Islet of Langerhans (tissue), 1 donor: Measurements from ENCODE around the gene ABCF1.

ENCODE experiments used
- FAIRE-seq: peaks from one replicate; lab custom pipeline; 2011; peaks lifted over from hg19 to GRCh38; lab: Jason Lieb, UNC

The ABCF1 gene

GRCh38 chr6:30601815-30602641, 30.8 kb downstream of the ABCF1 start:
- FAIRE-seq: no peak

GRCh38 chr6:30603961-30604360, 32.7 kb downstream of the ABCF1 start:
- FAIRE-seq: no peak

- no peak for FAIRE-seq
These were observed 38.8 kb downstream of the ABCF1 start for GRCh38 chr6:30610065-30610464.

- no peak for FAIRE-seq
These were observed 40.1 kb downstream of the ABCF1 start for GRCh38 chr6:30611150-30611855.

- no peak for FAIRE-seq
These were observed 40.6 kb downstream of the ABCF1 start for GRCh38 chr6:30611856-30612194.

- no peak for FAIRE-seq
These were observed 41.0 kb downstream of the ABCF1 start for GRCh38 chr6:30612213-30612612.

GRCh38 chr6:30612687-30613248, 41.5 kb downstream of the ABCF1 start:
- no peak for FAIRE-seq

GRCh38 chr6:30613251-30614043, 42.2 kb downstream of the ABCF1 start:
- no peak for FAIRE-seq

- no peak for FAIRE-seq
These were observed 43.0 kb downstream of the ABCF1 start for GRCh38 chr6:30614044-30614842.

- peak; percentile 80 for FAIRE-seq
These were observed 43.6 kb downstream of the ABCF1 start for GRCh38 chr6:30614843-30615218.

- FAIRE-seq: peak; percentile 73
These were observed 44.1 kb downstream of the ABCF1 start for GRCh38 chr6:30615219-30615957.

- no peak for FAIRE-seq
These were observed 44.9 kb downstream of the ABCF1 start for GRCh38 chr6:30615958-30616810.

GRCh38 chr6:30616811-30617564, 45.7 kb downstream of the ABCF1 start, which contains the start of gene PPP1R10:
Gene PPP1R10, minus strand, starts transcription at chr6:30617243. Its CDS starts 7,299 bp downstream, at chr6:30609944.
- FAIRE-seq: no peak

GRCh38 chr6:30617565-30618269, 46.5 kb downstream of the ABCF1 start, which contains the start of gene MRPS18B:
Gene MRPS18B, plus strand, starts transcription at chr6:30617840. Its CDS starts 26 bp downstream, at chr6:30617866.
- FAIRE-seq: peak; percentile 93

GRCh38 chr6:30618270-30618797, 47.1 kb downstream of the ABCF1 start:
- FAIRE-seq: no peak

- no peak for FAIRE-seq
These were observed 48.3 kb downstream of the ABCF1 start for GRCh38 chr6:30619561-30619960.

- no peak for FAIRE-seq
These were observed 54.3 kb downstream of the ABCF1 start for GRCh38 chr6:30625511-30625910.
